ENCODE results near the gene MAD1L1.
A peak's percentile ranks its signal among the peaks of the same experiment; 100 is the strongest.

Gene MAD1L1

GRCh38 chr7:1934756-1935155 is 298.0 kb downstream of the MAD1L1 start:
- H3K9me3 Mint-ChIP-seq: peaks cover 41% of the 10 kb centered on the region
- peaks cover 54% of the 10 kb centered on the region for H3K36me3 Mint-ChIP-seq (ENCODE audit: low read depth)
- peaks cover 6% of the 10 kb centered on the region for H3K27me3 Mint-ChIP-seq (ENCODE audit: low read depth, poor library complexity)
- peaks cover 16% of the 10 kb centered on the region for H3K4me1 Mint-ChIP-seq
- no peak for DNase-seq
- TF ChIP-seq CTCF (IDR thresholded peaks at IDR 0.05): no peak
- peak overlapping the region; percentile 30 for H3K27ac Mint-ChIP-seq
- no peak overlapping the region for H3K4me3 Mint-ChIP-seq

- Mint-ChIP-seq H3K36me3 (ENCODE audit: low read depth) (peaks cover 52% of the 10 kb centered on the region), H3K27ac (peak overlapping the region; percentile 30), H3K4me3 (no peak overlapping the region), H3K9me3 (peaks cover 35% of the 10 kb centered on the region), H3K27me3 (ENCODE audit: low read depth, poor library complexity) (peaks cover 6% of the 10 kb centered on the region), H3K4me1 (peaks cover 15% of the 10 kb centered on the region)
- no peak for DNase-seq
- TF ChIP-seq CTCF (IDR thresholded peaks at IDR 0.05): no peak
Observed at GRCh38 chr7:1934017-1934416, 298.7 kb downstream of the MAD1L1 start.

DNA sequence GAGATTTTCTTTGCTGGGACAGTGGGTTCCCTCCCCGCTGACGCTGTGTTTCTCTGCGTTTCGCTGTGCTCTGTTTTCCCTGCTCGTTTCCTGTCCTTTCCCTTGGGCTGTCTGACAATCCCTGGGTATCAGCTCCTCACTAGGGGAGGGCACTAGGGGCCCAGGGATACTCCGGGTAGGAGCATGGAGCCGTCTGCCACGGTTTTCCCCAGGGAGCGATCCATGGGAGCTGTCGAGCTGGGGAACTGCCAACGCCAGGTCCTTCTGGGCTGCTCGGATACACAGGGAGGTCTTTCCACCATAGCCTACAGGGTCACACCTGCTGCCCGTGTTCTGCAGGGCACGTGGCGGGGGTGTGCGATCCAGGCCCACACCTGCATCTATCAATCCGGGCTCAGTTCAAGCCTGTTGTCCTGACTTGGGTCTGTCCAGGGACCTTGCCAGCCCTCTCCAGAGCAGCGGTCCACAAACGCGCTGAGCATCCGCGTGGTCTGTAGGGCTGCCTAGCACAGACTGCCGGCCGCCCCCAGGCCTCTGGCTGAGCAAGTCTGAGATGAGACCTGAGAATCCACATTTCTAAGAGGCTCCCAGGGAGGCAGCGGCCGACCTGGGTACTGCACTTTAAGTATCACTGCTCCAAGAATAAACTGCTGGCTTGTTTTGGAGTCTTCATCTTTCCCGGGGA is 299.5 kb downstream of the MAD1L1 start:
- no peak for DNase-seq
- no peak overlapping the region for H3K4me3 Mint-ChIP-seq
- peaks cover 27% of the 10 kb centered on the region for H3K9me3 Mint-ChIP-seq
- H3K4me1 Mint-ChIP-seq: peaks cover 15% of the 10 kb centered on the region
- peaks cover 6% of the 10 kb centered on the region for H3K27me3 Mint-ChIP-seq (ENCODE audit: low read depth, poor library complexity)
- H3K27ac Mint-ChIP-seq: peak overlapping the region; percentile 31
- H3K36me3 Mint-ChIP-seq (ENCODE audit: low read depth): peaks cover 43% of the 10 kb centered on the region
- TF ChIP-seq CTCF (IDR thresholded peaks at IDR 0.05): no peak

DNA sequence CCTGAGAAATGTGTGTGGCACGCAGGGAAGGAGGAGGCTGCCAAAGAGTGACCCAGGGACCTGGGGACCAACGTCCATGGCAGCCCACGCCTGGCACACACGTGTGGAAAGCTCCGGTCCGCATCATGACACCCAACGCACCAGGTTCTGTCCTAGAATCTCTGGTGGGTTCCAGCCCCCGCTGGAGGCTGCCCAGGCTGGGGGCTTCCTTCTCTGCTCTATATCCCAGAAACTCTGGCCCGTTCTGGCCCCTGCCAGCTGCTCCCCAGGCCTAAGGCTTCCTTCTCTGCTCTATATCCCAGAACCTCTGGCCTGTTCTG is 300.8 kb downstream of the MAD1L1 start:
- Mint-ChIP-seq H3K27ac (no peak overlapping the region), H3K36me3 (ENCODE audit: low read depth) (peaks cover 37% of the 10 kb centered on the region), H3K9me3 (peaks cover 20% of the 10 kb centered on the region), H3K4me3 (no peak overlapping the region), H3K4me1 (peaks cover 22% of the 10 kb centered on the region), H3K27me3 (ENCODE audit: low read depth, poor library complexity) (peaks cover 6% of the 10 kb centered on the region)
- no peak for DNase-seq
- TF ChIP-seq CTCF (IDR thresholded peaks at IDR 0.05): no peak

DNA sequence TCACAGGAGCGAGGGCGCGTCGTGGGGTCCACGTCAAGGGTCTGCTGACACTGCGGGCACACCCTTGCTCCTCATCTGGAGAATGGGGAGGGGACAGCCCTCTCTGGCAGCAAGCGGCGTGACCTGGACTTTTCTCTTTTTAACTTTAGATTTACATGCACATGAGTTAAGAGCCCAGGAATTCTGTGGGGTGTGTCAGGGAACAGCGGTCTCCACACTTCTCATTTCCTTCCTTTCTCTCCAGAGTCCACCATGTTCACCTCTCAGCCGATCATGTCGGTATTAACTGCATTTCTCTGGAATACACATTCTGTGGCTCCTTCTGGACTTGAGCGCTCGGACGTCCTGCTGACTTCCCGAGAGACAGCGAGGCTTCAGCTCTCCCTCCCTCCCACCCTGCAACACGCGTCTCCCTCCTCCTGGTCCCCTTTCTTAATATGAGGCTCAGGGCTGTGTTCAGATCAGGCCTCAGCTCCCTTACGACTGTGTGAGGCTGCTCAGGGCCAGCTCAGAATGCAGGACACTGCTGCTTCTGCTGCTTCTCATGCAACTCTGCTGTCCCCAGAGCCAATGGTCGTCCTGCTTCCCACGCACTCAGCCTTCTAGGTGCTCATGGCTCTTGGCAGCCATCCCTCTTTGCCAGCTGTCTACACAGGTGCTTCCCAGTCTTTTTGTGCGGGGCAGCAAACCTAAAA is 301.3 kb downstream of the MAD1L1 start:
- Mint-ChIP-seq H3K36me3 (ENCODE audit: low read depth) (peaks cover 33% of the 10 kb centered on the region), H3K9me3 (peaks cover 20% of the 10 kb centered on the region), H3K4me1 (peaks cover 27% of the 10 kb centered on the region), H3K27ac (peak overlapping the region; percentile 69), H3K4me3 (no peak overlapping the region), H3K27me3 (ENCODE audit: low read depth, poor library complexity) (peaks cover 6% of the 10 kb centered on the region)
- DNase-seq: no peak
- no peak for TF ChIP-seq CTCF (IDR thresholded peaks at IDR 0.05)

Data from nephron progenitor cell (in vitro differentiated cells).